OCI-LY7 (cell line): ENCODE measurements around the gene OSBPL1A.

Experiments used
- EZH2phosphoT487 ChIP-seq: fragments of 200-600 bp; sonication (generic); IDR thresholded peaks from 2 replicates; pipeline ENCODE4 v1.6.1; 2018; ENCODE audit warnings: low read depth, borderline replicate concordance, mild to moderate bottlenecking, mixed run types, antibody characterized with exemption, low read length, moderate library complexity, mixed read lengths
- TF ChIP-seq, protein P1 (sequence below): fragments of 200-600 bp; sonication (generic); conservative IDR thresholded peaks from 2 replicates; pipeline ENCODE4 v1.5.1; 2014; ENCODE audit warnings: mild to moderate bottlenecking, antibody characterized with exemption, low read length, moderate library complexity, mixed read lengths

DNA sequence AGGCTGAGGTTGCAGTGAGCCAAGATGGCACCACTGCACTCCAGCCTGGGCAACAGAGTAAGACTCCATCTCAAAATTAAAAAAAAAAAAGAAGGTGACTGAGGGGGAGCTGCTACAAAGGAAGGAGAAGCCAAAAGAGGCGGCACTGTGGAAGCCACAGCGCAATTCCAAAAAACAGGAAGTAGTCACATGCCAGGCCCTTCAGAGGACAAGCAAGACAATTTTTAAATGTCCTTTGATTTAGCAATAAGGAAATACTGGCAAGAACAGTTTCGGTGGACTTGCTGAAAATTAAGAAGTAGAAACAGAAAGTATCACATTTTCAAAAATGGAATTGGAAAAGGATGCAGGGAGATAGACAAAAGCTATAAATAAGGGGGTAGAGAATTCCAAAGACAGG, 122.8 kb downstream of the OSBPL1A start:
- TF ChIP-seq, protein P1, sequence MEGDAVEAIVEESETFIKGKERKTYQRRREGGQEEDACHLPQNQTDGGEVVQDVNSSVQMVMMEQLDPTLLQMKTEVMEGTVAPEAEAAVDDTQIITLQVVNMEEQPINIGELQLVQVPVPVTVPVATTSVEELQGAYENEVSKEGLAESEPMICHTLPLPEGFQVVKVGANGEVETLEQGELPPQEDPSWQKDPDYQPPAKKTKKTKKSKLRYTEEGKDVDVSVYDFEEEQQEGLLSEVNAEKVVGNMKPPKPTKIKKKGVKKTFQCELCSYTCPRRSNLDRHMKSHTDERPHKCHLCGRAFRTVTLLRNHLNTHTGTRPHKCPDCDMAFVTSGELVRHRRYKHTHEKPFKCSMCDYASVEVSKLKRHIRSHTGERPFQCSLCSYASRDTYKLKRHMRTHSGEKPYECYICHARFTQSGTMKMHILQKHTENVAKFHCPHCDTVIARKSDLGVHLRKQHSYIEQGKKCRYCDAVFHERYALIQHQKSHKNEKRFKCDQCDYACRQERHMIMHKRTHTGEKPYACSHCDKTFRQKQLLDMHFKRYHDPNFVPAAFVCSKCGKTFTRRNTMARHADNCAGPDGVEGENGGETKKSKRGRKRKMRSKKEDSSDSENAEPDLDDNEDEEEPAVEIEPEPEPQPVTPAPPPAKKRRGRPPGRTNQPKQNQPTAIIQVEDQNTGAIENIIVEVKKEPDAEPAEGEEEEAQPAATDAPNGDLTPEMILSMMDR: no peak
- no peak for TF ChIP-seq EZH2phosphoT487
